Activated naive CD8-positive, alpha-beta T cell treated with anti-CD3 and anti-CD28 coated beads, Interleukin-2, amount 50 U/mL, for 24 hours (primary cell): ENCODE results near the gene TTYH1.
A peak's percentile ranks its signal among the peaks of the same experiment; 100 is the strongest.

ENCODE experiments used
- ATAC-seq: fragments of 150-1000 bp; cut with Tn5 transposase; one replicate; pipeline ENCODE4 v1.10.0; 2021
- DNase-seq: peaks from one replicate; pipeline ENCODE4 v3.0.0; 2021
- H3K27ac Mint-ChIP-seq: one replicate; pipeline ENCODE4 v1.8.0; 2021; ENCODE audit warnings: mild to moderate bottlenecking, mixed read lengths
- H3K27me3 Mint-ChIP-seq: one replicate; pipeline ENCODE4 v1.8.0; 2021; ENCODE audit warnings: mixed read lengths
- H3K36me3 Mint-ChIP-seq: one replicate; pipeline ENCODE4 v1.8.0; 2021; ENCODE audit warnings: low read depth, mixed read lengths
- H3K4me1 Mint-ChIP-seq: one replicate; pipeline ENCODE4 v1.8.0; 2021; ENCODE audit warnings: mixed read lengths
- H3K4me3 Mint-ChIP-seq: one replicate; pipeline ENCODE4 v1.8.0; 2021; ENCODE audit warnings: mild to moderate bottlenecking, moderate library complexity, mixed read lengths
- H3K9me3 Mint-ChIP-seq: one replicate; pipeline ENCODE4 v1.8.0; 2021; ENCODE audit warnings: mixed read lengths

The TTYH1 gene

DNA sequence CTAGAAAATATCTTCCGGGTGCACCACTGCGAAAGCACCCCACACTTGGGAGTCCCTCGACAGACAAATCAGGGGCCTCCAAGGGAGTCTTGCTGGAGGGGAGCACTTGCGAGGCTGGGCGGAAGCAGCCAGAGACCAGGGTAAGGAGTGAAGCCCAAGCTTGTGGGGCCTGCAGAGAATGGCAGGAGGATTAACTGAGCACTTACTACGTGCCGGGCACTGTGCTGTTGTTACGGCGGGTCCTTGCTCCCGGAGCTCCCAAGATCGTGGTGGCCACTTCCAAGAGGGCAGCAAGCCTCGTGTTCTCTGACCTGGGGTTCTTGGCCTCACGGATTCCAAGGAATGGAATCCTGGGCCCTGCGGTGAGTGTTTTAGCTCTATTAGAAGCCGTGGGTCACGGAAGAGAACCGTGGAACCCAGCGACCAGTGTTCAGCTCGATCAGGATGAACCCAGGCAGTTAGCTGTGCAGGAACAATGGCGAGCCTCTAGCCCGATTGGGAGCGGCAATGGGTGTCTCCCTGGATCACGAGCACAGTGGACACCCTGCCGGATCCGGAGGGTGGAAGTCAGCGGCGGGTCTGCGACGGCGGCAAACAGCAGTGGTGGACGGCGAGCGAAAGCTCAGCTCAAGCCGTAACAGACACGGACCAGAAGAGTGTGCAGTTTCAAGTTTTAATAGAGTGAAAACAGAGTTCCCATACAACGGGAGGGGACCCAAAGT, 9.6 kb downstream of the TTYH1 start:
- peaks cover 25% of the 10 kb centered on the region for H3K27me3 Mint-ChIP-seq
- no peak overlapping the region for H3K27ac Mint-ChIP-seq
- H3K4me1 Mint-ChIP-seq, result no peaks in the 10 kb centered on the region
- ATAC-seq, result no peak
- no peaks in the 10 kb centered on the region for H3K36me3 Mint-ChIP-seq
- H3K4me3 Mint-ChIP-seq, result no peak overlapping the region
- no peak for DNase-seq
- no peaks in the 10 kb centered on the region for H3K9me3 Mint-ChIP-seq

- DNase-seq (no peak), ATAC-seq (no peak)
- no peaks in the 10 kb centered on the region for H3K4me1 Mint-ChIP-seq
- H3K9me3 Mint-ChIP-seq, result no peaks in the 10 kb centered on the region
- peaks cover 27% of the 10 kb centered on the region for H3K27me3 Mint-ChIP-seq
- no peaks in the 10 kb centered on the region for H3K36me3 Mint-ChIP-seq
- no peak overlapping the region for H3K4me3 Mint-ChIP-seq
- H3K27ac Mint-ChIP-seq, result no peak overlapping the region
Observed at GRCh38 chr19:54425382-54425723, 10.1 kb downstream of the TTYH1 start.

DNA sequence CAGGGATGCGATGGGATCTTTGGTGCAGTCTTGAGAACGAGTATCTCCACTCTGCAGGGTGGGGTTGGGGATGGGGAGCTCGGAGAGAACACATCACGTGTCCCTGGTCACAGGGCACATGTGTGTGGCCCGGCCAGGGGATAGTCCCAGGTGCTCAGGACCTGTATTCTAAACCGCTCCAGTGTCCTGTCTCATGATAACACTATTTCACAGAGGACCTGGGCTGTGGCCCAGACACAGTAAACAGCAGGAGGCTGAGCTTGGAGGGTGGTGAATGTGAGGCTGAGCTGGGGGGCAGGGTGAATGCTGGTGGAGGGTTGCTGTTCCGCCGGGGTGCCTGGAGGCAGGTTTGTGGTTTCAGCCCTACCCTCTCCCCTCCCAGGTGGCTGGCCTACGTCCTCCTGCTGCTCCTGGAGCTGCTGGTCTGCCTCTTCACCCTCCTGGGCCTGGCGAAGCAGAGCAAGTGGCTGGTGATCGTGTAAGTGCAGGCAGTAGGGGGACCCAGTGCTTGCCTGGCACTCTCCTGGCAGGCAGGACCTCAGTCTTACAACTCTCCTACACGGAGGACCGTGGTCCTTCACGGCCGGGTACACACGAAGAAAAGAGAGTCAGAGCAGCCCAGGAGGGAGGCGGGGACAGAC, 11.1 kb downstream of the TTYH1 start:
- no peak overlapping the region for H3K27ac Mint-ChIP-seq
- ATAC-seq, result no peak
- H3K4me1 Mint-ChIP-seq, result peaks cover 6% of the 10 kb centered on the region
- H3K36me3 Mint-ChIP-seq, result no peaks in the 10 kb centered on the region
- no peak overlapping the region for H3K4me3 Mint-ChIP-seq
- no peaks in the 10 kb centered on the region for H3K9me3 Mint-ChIP-seq
- H3K27me3 Mint-ChIP-seq, result peaks cover 27% of the 10 kb centered on the region
- DNase-seq, result no peak

DNA sequence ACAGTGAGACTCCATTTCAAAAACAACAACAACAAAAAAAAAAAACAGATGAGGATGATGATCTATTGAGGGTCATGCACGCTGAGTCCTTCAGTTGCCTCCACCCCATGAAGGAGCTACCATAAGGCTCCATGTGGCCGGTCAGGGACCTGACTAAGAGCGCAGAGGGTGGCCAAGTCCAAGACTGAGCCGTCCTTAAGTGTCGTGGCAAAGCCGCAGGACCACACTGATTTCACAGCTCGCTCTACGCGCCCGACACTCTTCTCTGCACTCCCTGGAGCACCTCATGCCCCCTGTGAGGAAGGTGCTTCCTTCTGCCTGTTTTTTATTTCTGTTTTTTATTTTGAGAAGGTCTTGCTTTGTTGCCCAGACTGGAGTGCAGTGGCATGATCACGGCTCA, 12.3 kb downstream of the TTYH1 start:
- no peak overlapping the region for H3K27ac Mint-ChIP-seq
- H3K36me3 Mint-ChIP-seq, result no peaks in the 10 kb centered on the region
- H3K9me3 Mint-ChIP-seq, result no peaks in the 10 kb centered on the region
- DNase-seq, result no peak
- peaks cover 29% of the 10 kb centered on the region for H3K27me3 Mint-ChIP-seq
- peaks cover 6% of the 10 kb centered on the region for H3K4me1 Mint-ChIP-seq
- no peak overlapping the region for H3K4me3 Mint-ChIP-seq
- ATAC-seq, result no peak

DNA sequence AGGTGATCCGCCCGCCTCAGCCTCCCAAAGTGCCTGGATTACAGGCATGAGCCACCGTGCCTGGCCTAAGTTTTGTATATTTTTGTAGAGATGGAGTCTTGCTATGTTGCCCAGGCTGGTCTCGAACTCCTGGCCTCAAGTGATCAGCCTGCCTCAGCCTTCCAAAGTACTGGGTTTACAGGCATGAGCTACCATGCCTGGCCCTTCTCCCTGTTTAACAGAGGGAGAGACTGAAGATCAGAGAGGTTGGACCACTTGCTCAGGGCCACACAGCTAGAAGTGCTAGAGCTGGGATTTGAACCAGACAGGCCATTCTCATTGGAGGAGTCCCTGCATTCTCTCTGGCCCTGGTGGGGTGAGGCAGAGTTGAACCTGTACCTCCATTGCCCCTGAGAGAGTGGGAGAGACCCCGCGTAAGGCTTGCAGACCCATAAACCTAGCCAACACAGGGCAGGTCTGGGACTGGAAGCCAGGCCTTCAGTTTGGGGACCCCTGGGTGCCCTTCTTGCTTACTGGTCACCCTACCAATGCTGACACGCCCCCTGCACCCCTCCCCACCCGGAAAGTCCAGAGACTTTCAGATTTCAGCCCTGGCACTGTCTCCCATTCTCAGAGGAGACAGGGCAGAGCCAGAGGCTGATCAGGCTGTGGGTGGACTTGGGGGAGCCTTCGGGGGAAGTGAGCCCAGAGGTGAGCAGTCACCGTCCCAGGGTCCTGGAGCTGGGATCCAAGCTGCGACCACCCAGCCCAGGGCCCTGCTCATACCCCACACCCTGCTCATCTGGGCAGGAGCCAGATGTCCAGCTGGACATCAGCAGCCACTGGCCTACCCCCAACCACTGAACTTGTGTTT, 13.3 kb downstream of the TTYH1 start:
- ATAC-seq (no peak), DNase-seq (no peak)
- Mint-ChIP-seq H3K4me3 (no peak overlapping the region), H3K36me3 (no peaks in the 10 kb centered on the region), H3K27ac (no peak overlapping the region), H3K27me3 (peaks cover 28% of the 10 kb centered on the region), H3K9me3 (no peaks in the 10 kb centered on the region), H3K4me1 (peaks cover 6% of the 10 kb centered on the region)

- Mint-ChIP-seq H3K4me1 (peaks cover 6% of the 10 kb centered on the region), H3K27me3 (peaks cover 28% of the 10 kb centered on the region), H3K27ac (no peak overlapping the region), H3K9me3 (no peaks in the 10 kb centered on the region), H3K4me3 (no peak overlapping the region), H3K36me3 (no peaks in the 10 kb centered on the region)
- no peak for ATAC-seq
- DNase-seq, result no peak
Observed at GRCh38 chr19:54429176-54429495, 13.9 kb downstream of the TTYH1 start.

DNA sequence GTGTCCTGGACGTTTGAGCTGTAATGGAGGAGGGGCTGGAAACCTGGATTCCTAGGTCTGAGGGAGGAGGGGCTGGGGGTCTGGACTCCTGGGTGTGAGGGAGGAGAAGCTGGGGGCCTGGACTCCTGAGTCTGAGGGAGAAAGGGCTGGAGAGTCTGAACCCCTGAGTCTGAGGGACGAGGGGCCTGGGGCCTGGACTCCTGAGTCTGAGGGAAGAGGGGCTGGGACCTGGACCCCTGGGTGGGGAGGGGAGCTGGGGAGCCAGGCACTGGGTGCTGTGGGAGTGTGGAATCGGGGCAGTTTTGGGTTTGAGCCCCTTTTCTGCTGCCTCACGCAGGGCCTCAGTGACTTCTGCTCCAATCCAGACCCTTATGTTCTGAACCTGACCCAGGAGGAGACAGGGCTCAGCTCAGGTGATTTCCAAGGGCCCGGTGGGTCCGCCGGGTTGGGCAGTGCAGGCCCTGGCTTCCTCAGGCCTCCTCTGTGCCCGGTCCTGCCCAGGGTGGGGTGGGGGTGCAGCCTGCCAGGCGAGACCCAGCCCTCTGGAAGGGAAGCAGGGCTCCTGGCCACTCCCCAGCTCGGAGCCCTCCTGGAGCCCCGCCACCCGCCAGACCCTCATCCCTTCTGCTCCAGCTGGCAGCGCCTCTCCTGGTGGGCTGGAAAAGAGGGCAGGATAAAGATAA, 14.4 kb downstream of the TTYH1 start:
- H3K27ac Mint-ChIP-seq, result no peak overlapping the region
- H3K9me3 Mint-ChIP-seq, result no peaks in the 10 kb centered on the region
- peaks cover 28% of the 10 kb centered on the region for H3K27me3 Mint-ChIP-seq
- no peak overlapping the region for H3K4me3 Mint-ChIP-seq
- H3K4me1 Mint-ChIP-seq, result peaks cover 10% of the 10 kb centered on the region
- no peak for ATAC-seq
- H3K36me3 Mint-ChIP-seq, result no peaks in the 10 kb centered on the region
- DNase-seq, result no peak

GRCh38 chr19:54430306-54431254, 15.3 kb downstream of the TTYH1 start:
- Mint-ChIP-seq H3K9me3 (no peaks in the 10 kb centered on the region), H3K27ac (no peak overlapping the region), H3K27me3 (peaks cover 28% of the 10 kb centered on the region), H3K4me3 (peak overlapping the region; percentile 42), H3K36me3 (no peaks in the 10 kb centered on the region), H3K4me1 (peaks cover 16% of the 10 kb centered on the region)
- peak; percentile 66 for DNase-seq
- peak; percentile 49 for ATAC-seq

- Mint-ChIP-seq H3K27me3 (peaks cover 22% of the 10 kb centered on the region), H3K4me1 (peaks cover 16% of the 10 kb centered on the region), H3K36me3 (no peaks in the 10 kb centered on the region), H3K4me3 (no peak overlapping the region), H3K27ac (no peak overlapping the region), H3K9me3 (no peaks in the 10 kb centered on the region)
- no peak for DNase-seq
- no peak for ATAC-seq
Observed at GRCh38 chr19:54431255-54431838, 16.1 kb downstream of the TTYH1 start.

DNA sequence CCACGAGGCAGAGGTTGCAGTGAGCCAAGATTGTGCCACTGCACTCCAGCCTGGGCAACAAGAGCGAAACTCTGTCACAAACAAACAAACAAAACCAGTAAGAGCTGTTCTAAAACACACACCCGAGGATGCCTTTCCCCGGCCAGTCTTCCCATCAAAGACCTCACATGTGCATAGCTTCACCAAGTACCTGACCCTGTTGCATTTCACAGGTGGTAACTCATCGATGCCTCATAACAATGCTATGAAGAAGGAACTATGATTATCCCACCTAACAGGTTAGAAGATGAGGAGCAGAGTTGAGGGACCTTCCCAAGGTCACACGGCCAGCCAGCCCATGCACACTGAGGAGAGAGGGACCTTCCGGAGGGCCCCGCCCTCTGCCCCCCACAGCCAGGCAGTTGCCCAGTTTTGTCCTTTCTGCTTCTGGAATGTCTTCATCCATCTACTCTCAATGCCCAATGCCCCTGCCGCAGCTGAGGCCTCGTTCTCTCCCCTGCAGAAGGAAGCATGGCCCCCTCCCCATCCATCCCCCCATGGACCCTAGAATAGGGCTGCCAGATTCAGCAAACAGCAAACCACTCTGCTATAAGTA, 17.0 kb downstream of the TTYH1 start:
- Mint-ChIP-seq H3K4me3 (no peak overlapping the region), H3K9me3 (no peaks in the 10 kb centered on the region)
- no peak for ATAC-seq

GRCh38 chr19:54433697-54434096, 18.4 kb downstream of the TTYH1 start:
- H3K27ac Mint-ChIP-seq, result no peak overlapping the region
- DNase-seq (no peak), ATAC-seq (no peak)
- no peaks in the 10 kb centered on the region for H3K9me3 Mint-ChIP-seq
- H3K27me3 Mint-ChIP-seq, result peaks cover 14% of the 10 kb centered on the region
- peaks cover 16% of the 10 kb centered on the region for H3K4me1 Mint-ChIP-seq
- no peak overlapping the region for H3K4me3 Mint-ChIP-seq
- peaks cover 3% of the 10 kb centered on the region for H3K36me3 Mint-ChIP-seq

More for the DNA sequence above, 17.0 kb downstream of the TTYH1 start:
- Mint-ChIP-seq H3K36me3 (peaks cover 3% of the 10 kb centered on the region), H3K27me3 (peaks cover 18% of the 10 kb centered on the region), H3K4me1 (peaks cover 16% of the 10 kb centered on the region), H3K27ac (no peak overlapping the region)
- DNase-seq, result no peak

DNA sequence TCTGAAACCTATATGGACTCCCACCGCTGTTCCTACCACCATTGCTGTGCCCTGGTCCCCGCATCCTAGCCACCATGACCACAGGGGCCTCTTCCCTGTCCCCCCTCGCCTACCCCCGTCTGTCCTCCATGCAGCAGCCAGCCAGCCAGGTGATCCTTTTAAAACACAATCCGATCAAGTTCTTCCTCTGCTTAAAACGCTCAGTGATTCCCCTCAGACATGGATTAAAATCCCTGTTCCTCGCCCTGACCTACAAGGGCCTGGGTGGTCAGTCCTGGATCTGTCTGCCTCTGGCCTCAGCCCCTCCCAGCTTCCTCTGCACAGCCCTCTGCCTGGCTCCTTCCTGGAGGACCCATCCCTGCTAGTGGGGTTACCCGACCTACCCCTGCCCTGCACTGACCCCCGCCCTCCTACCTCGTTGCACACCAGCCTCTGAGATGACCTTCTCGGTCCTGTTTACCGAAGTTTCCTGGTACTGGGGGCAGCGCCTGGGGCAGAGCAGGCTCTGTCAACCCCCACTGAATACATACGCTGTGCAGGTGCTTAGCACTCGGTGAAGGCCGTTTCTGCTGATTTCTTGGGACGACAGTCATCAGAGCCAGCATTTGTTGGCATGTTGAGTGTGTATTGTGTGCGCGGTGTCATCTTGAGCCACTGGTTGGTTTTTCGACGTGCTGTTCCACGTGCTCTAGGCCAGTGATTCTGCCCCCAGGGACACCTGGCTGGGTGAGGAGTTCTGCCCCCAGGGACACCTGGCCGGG, 19.0 kb downstream of the TTYH1 start:
- H3K9me3 Mint-ChIP-seq, result no peaks in the 10 kb centered on the region
- no peak overlapping the region for H3K4me3 Mint-ChIP-seq
- H3K27me3 Mint-ChIP-seq, result peaks cover 8% of the 10 kb centered on the region
- peaks cover 20% of the 10 kb centered on the region for H3K4me1 Mint-ChIP-seq
- DNase-seq, result no peak
- peaks cover 3% of the 10 kb centered on the region for H3K36me3 Mint-ChIP-seq
- H3K27ac Mint-ChIP-seq, result no peak overlapping the region
- no peak for ATAC-seq

- ATAC-seq, result no peak
- no peak overlapping the region for H3K27ac Mint-ChIP-seq
- peaks cover 6% of the 10 kb centered on the region for H3K27me3 Mint-ChIP-seq
- no peak overlapping the region for H3K4me3 Mint-ChIP-seq
- no peak for DNase-seq
- peaks cover 22% of the 10 kb centered on the region for H3K4me1 Mint-ChIP-seq
- H3K36me3 Mint-ChIP-seq, result peaks cover 3% of the 10 kb centered on the region
- no peaks in the 10 kb centered on the region for H3K9me3 Mint-ChIP-seq
Observed at GRCh38 chr19:54434873-54435214, 19.6 kb downstream of the TTYH1 start.
